Measurements from ENCODE around the gene HSPB6.

HSPB6 gene

DNA sequence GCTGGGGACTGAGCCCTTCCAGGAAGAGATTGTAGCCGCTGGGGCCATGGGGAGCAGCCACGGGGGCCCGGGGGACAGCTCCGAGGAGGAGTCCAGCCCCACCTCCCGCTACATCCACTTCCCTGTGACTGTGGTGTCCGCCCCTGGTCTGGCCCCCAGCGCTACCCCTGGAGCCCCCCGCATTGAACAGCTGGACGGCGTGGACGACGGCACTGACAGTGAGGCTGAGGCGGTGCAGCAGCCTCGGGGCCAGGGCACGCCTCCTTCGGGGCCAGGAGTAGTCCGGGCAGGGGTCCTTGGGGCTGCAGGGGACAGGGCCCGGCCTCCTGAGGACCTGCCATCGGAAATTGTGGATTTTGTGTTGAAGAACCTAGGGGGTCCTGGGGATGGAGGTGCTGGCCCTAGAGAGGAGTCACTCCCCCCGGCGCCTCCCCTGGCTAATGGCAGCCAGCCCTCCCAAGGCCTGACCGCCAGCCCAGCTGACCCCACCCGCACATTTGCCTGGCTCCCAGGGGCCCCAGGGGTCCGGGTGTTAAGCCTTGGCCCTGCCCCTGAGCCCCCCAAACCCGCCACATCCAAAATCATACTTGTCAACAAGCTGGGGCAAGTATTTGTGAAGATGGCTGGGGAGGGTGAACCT, 24.2 kb downstream of the HSPB6 start:
- H3K36me3 ChIP-seq (ENCODE audit: control insufficient read depth, insufficient read depth, low read length) = peaks cover 96% of the 10 kb centered on the region
- H3K4me3 ChIP-seq (ENCODE audit: low read depth, low read length) = no peak overlapping the region
- no peak overlapping the region for H3K27ac ChIP-seq (ENCODE audit: low read depth, low read length)
- no peaks in the 10 kb centered on the region for H3K4me1 ChIP-seq (ENCODE audit: control insufficient read depth, insufficient read depth, low read length)
- H3K9me3 ChIP-seq (ENCODE audit: control insufficient read depth, insufficient read depth, low read length) = no peaks in the 10 kb centered on the region
- H3K9ac ChIP-seq (ENCODE audit: low read depth, low read length) = no peak overlapping the region
- no peaks in the 10 kb centered on the region for H3K27me3 ChIP-seq (ENCODE audit: control insufficient read depth, insufficient read depth, low read length)

DNA sequence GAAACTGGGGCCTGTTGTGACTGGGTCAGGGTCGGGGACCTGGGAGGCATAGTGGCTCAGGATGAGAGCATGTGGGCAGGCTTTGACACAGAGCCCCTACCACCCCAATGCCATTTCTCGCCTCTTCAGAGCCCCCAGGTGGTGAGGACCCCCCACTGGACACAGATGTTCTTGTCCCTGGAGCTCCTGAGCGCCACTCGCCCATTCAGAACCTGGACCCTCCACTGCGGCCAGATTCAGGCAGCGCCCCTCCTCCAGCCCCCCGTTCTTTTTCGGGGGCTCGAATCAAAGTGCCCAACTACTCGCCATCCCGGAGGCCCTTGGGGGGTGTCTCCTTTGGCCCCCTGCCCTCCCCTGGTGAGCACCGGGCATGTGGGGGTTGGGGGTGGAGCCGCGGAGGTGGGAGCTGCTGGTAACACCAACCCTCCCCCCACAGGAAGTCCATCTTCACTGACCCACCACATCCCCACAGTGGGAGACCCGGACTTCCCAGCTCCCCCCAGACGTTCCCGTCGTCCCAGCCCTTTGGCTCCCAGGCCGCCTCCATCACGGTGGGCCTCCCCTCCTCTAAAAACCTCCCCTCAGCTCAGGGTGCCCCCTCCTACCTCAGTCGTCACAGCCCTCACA, 24.9 kb downstream of the HSPB6 start:
- Histone ChIP-seq H3K27ac (ENCODE audit: low read depth, low read length) (no peak overlapping the region), H3K9ac (ENCODE audit: low read depth, low read length) (no peak overlapping the region), H3K4me3 (ENCODE audit: low read depth, low read length) (no peak overlapping the region), H3K4me1 (ENCODE audit: control insufficient read depth, insufficient read depth, low read length) (no peaks in the 10 kb centered on the region), H3K9me3 (ENCODE audit: control insufficient read depth, insufficient read depth, low read length) (no peaks in the 10 kb centered on the region), H3K27me3 (ENCODE audit: control insufficient read depth, insufficient read depth, low read length) (no peaks in the 10 kb centered on the region), H3K36me3 (ENCODE audit: control insufficient read depth, insufficient read depth, low read length) (peaks cover 96% of the 10 kb centered on the region)

DNA sequence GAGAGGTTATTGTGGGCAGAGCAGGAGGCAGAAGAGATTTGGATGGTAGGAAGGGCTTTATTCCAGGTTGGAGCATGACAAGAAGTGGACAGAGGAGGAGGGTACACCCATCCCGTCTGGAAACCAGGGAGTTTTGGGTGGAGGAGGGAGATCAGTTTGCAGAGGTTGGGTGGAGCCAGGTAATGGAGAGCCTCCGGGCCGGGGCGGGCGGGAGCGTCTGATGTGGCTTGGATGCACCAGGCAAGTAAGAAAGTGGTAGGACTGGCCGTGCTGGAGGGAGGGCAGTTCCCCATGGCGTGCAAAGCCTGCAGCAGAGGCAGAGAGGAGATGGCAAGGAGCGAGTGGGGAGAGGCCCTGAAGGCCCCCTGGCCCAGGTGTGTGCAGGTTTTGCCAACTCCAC, 25.5 kb downstream of the HSPB6 start:
- Histone ChIP-seq H3K9ac (ENCODE audit: low read depth, low read length) (no peak overlapping the region), H3K4me3 (ENCODE audit: low read depth, low read length) (no peak overlapping the region), H3K9me3 (ENCODE audit: control insufficient read depth, insufficient read depth, low read length) (no peaks in the 10 kb centered on the region), H3K36me3 (ENCODE audit: control insufficient read depth, insufficient read depth, low read length) (peaks cover 94% of the 10 kb centered on the region), H3K4me1 (ENCODE audit: control insufficient read depth, insufficient read depth, low read length) (no peaks in the 10 kb centered on the region), H3K27me3 (ENCODE audit: control insufficient read depth, insufficient read depth, low read length) (no peaks in the 10 kb centered on the region), H3K27ac (ENCODE audit: low read depth, low read length) (no peak overlapping the region)

- Histone ChIP-seq H3K27me3 (ENCODE audit: control insufficient read depth, insufficient read depth, low read length) (no peaks in the 10 kb centered on the region), H3K27ac (ENCODE audit: low read depth, low read length) (no peak overlapping the region), H3K4me1 (ENCODE audit: control insufficient read depth, insufficient read depth, low read length) (no peaks in the 10 kb centered on the region), H3K36me3 (ENCODE audit: control insufficient read depth, insufficient read depth, low read length) (peaks cover 95% of the 10 kb centered on the region), H3K9ac (ENCODE audit: low read depth, low read length) (no peak overlapping the region), H3K9me3 (ENCODE audit: control insufficient read depth, insufficient read depth, low read length) (no peaks in the 10 kb centered on the region), H3K4me3 (ENCODE audit: low read depth, low read length) (no peak overlapping the region)
Observed at GRCh38 chr19:35730326-35730725, 26.5 kb downstream of the HSPB6 start.

DNA sequence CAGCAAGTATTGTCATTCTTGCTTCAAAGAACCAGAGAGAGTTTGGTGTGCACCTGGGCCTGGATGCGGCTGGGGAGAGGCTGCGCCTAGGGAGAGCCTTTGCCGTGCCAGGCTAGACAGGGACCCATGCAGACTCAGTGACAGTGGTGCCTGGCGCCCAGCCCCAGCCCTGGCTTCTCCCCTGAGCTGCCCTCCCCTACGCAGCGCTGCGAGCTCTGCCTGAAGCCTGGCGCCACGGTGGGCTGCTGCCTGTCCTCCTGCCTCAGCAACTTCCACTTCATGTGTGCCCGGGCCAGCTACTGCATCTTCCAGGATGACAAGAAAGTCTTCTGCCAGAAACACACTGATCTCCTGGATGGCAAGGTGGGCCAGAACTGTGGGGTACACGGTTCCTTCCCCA, 27.1 kb downstream of the HSPB6 start:
- H3K4me3 ChIP-seq (ENCODE audit: low read depth, low read length) = no peak overlapping the region
- H3K27me3 ChIP-seq (ENCODE audit: control insufficient read depth, insufficient read depth, low read length) = no peaks in the 10 kb centered on the region
- no peak overlapping the region for H3K27ac ChIP-seq (ENCODE audit: low read depth, low read length)
- H3K36me3 ChIP-seq (ENCODE audit: control insufficient read depth, insufficient read depth, low read length) = peaks cover 95% of the 10 kb centered on the region
- H3K9me3 ChIP-seq (ENCODE audit: control insufficient read depth, insufficient read depth, low read length) = no peaks in the 10 kb centered on the region
- no peaks in the 10 kb centered on the region for H3K4me1 ChIP-seq (ENCODE audit: control insufficient read depth, insufficient read depth, low read length)
- no peak overlapping the region for H3K9ac ChIP-seq (ENCODE audit: low read depth, low read length)

DNA sequence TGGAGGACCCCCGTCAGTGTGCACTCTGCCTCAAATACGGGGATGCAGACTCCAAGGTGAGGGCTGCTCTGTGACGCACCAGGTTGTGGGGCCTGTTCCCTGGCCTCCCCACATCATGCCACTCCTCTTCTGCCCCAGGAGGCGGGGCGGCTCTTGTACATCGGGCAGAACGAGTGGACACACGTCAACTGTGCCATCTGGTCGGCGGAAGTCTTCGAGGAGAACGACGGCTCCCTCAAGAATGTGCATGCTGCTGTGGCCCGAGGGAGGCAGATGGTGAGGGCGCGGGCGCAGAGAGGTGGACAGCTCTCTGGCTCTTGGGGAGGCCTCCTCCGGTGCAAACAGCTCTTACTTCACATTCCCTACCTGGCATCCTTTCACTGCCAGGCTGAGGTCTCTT, 27.8 kb downstream of the HSPB6 start:
- H3K36me3 ChIP-seq (ENCODE audit: control insufficient read depth, insufficient read depth, low read length) = peaks cover 95% of the 10 kb centered on the region
- H3K9me3 ChIP-seq (ENCODE audit: control insufficient read depth, insufficient read depth, low read length) = no peaks in the 10 kb centered on the region

DNA sequence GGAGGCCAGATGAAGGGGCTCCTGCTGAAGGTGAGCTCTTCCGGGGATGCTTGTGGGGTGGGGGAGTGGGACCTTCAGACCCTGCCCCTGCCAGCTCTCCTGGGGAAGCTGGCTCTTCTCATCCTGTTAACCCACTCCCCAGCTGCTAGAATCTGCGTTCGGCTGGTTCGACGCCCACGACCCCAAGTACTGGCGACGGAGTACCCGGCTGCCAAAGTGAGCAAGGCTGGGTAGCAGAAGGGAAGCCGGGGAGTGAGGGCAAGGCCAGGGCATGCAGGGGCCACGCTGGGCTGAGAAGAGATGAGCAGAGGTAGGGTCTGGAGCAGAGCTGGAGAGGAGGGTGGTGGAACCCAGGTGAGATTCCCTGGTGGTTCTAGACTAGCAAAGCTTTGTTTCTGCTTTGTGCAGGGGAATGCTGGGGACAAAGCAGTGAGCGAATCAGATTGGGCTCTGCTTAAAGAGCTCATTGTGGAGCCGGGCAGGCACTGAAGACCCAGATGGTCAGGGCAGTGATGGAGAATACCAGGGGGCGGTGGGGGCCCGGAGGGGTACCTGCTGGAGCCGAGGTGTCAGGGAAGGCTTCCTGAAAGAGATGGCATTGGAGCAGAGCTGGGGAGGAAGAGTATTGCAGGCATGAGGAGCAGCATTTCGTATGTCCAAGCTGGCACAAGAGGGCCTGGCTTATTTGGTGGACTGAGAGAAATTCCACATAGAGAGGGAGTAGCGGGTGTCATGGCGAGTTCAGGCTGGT, 28.7 kb downstream of the HSPB6 start:
- Histone ChIP-seq H3K4me3 (ENCODE audit: low read depth, low read length) (no peak overlapping the region), H3K9me3 (ENCODE audit: control insufficient read depth, insufficient read depth, low read length) (no peaks in the 10 kb centered on the region), H3K4me1 (ENCODE audit: control insufficient read depth, insufficient read depth, low read length) (no peaks in the 10 kb centered on the region), H3K27me3 (ENCODE audit: control insufficient read depth, insufficient read depth, low read length) (no peaks in the 10 kb centered on the region), H3K9ac (ENCODE audit: low read depth, low read length) (no peak overlapping the region), H3K27ac (ENCODE audit: low read depth, low read length) (no peak overlapping the region), H3K36me3 (ENCODE audit: control insufficient read depth, insufficient read depth, low read length) (peaks cover 96% of the 10 kb centered on the region)

More for the DNA sequence above, 27.8 kb downstream of the HSPB6 start:
- Histone ChIP-seq H3K27me3 (ENCODE audit: control insufficient read depth, insufficient read depth, low read length) (no peaks in the 10 kb centered on the region), H3K27ac (ENCODE audit: low read depth, low read length) (no peak overlapping the region), H3K4me3 (ENCODE audit: low read depth, low read length) (no peak overlapping the region), H3K4me1 (ENCODE audit: control insufficient read depth, insufficient read depth, low read length) (no peaks in the 10 kb centered on the region), H3K9ac (ENCODE audit: low read depth, low read length) (no peak overlapping the region)

DNA sequence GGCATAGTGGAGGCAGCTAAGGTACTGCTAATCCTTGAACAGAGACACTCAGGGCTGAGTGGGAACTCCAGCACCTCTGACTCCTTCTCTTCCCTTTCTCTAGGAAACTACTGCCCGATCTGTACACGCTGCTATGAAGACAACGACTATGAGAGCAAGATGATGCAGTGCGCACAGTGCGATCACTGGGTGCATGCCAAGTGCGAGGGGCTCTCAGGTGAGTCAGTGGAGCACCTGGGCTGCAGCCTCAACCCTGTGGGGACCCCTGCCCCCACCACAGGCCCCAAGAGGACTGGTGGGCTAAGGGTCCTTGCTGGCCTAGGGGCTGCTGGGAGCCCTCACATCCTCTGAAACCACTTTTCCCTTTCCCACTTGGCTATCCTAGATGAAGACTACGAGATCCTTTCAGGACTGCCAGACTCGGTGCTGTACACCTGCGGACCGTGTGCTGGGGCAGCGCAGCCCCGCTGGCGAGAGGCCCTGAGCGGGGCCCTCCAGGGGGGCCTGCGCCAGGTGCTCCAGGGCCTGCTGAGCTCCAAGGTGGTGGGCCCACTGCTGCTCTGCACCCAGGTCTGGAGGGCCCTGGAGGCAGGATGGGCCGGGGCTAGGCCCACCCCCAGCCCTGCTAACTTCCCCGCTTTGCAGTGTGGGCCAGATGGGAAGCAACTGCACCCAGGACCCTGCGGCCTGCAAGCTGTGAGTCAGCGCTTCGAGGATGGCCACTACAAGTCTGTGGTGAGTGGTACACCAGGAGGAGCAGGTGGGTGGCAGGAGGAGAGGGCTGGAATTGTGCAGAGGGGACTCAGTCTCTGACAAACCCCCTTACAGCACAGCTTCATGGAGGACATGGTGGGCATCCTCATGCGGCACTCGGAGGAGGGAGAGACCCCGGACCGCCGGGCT, 29.5 kb downstream of the HSPB6 start:
- no peak overlapping the region for H3K4me3 ChIP-seq (ENCODE audit: low read depth, low read length)
- H3K4me1 ChIP-seq (ENCODE audit: control insufficient read depth, insufficient read depth, low read length) = no peaks in the 10 kb centered on the region
- H3K36me3 ChIP-seq (ENCODE audit: control insufficient read depth, insufficient read depth, low read length) = peaks cover 98% of the 10 kb centered on the region
- no peak overlapping the region for H3K9ac ChIP-seq (ENCODE audit: low read depth, low read length)
- no peaks in the 10 kb centered on the region for H3K9me3 ChIP-seq (ENCODE audit: control insufficient read depth, insufficient read depth, low read length)
- no peaks in the 10 kb centered on the region for H3K27me3 ChIP-seq (ENCODE audit: control insufficient read depth, insufficient read depth, low read length)
- no peak overlapping the region for H3K27ac ChIP-seq (ENCODE audit: low read depth, low read length)

DNA sequence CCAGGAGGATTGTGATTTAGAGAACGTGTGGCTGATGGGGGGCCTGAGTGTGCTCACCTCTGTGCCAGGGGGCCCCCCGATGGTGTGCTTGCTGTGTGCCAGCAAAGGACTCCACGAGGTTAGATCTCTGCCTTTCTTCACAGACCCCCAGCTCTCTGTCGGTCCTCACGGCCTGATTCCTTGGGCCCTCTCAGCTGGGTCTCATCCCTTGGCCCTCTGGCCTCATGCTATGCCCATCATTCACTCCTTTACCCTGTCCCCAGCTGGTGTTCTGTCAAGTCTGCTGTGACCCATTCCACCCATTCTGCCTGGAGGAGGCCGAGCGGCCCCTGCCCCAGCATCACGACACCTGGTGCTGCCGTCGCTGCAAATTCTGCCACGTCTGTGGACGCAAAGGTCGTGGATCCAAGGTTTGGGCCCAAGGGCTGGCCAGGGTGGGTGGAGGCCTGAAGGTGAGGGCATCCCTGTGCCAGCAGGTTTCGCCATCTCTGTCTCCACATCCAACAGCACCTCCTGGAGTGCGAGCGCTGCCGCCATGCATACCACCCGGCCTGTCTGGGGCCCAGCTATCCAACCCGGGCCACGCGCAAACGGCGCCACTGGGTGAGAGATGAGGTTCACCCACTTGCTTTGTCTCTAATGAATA, 31.5 kb downstream of the HSPB6 start:
- H3K27ac ChIP-seq (ENCODE audit: low read depth, low read length) = no peak overlapping the region
- H3K36me3 ChIP-seq (ENCODE audit: control insufficient read depth, insufficient read depth, low read length) = peaks cover 92% of the 10 kb centered on the region
- no peak overlapping the region for H3K9ac ChIP-seq (ENCODE audit: low read depth, low read length)
- H3K27me3 ChIP-seq (ENCODE audit: control insufficient read depth, insufficient read depth, low read length) = no peaks in the 10 kb centered on the region
- H3K4me1 ChIP-seq (ENCODE audit: control insufficient read depth, insufficient read depth, low read length) = no peaks in the 10 kb centered on the region
- H3K9me3 ChIP-seq (ENCODE audit: control insufficient read depth, insufficient read depth, low read length) = no peaks in the 10 kb centered on the region
- no peak overlapping the region for H3K4me3 ChIP-seq (ENCODE audit: low read depth, low read length)

GRCh38 chr19:35724560-35724959, 32.3 kb downstream of the HSPB6 start:
- H3K4me3 ChIP-seq (ENCODE audit: low read depth, low read length) = no peak overlapping the region
- H3K9ac ChIP-seq (ENCODE audit: low read depth, low read length) = no peak overlapping the region
- H3K9me3 ChIP-seq (ENCODE audit: control insufficient read depth, insufficient read depth, low read length) = no peaks in the 10 kb centered on the region
- no peaks in the 10 kb centered on the region for H3K4me1 ChIP-seq (ENCODE audit: control insufficient read depth, insufficient read depth, low read length)
- no peaks in the 10 kb centered on the region for H3K27me3 ChIP-seq (ENCODE audit: control insufficient read depth, insufficient read depth, low read length)
- H3K27ac ChIP-seq (ENCODE audit: low read depth, low read length) = no peak overlapping the region
- H3K36me3 ChIP-seq (ENCODE audit: control insufficient read depth, insufficient read depth, low read length) = peaks cover 91% of the 10 kb centered on the region
